Keratinocyte (primary cell): Measurements from ENCODE around the gene OPHN1. TPM values are rescaled to one million over a fixed set of nuclear protein-coding genes. Genes with fewer than 3 reads are reported as not detected.

Experiments
- DNase-seq: peaks from one replicate; pipeline ENCODE4 v3.0.0-alpha.2; 2011; ENCODE audit warnings: low read depth, missing footprints, low spot score
- FAIRE-seq: peaks from 2 replicates; lab custom pipeline; 2011; peaks lifted over from hg19 to GRCh38; lab: Jason Lieb, UNC
- H2AFZ ChIP-seq: 2 replicates; pipeline ENCODE4 v1.6.0; 2012; ENCODE audit warnings: low read length, control low read depth, inconsistent platforms; ENCODE audit not compliant: control insufficient read depth
- H3K27ac ChIP-seq: 2 replicates; pipeline ENCODE4 v1.5.1; 2011; ENCODE audit warnings: low read length; ENCODE audit not compliant: control insufficient read depth, insufficient read depth
- H3K27me3 ChIP-seq: 3 replicates; pipeline ENCODE4 v1.6.0; 2011; ENCODE audit warnings: low read length; ENCODE audit not compliant: control insufficient read depth, insufficient read depth; ENCODE audit errors: extremely low read depth
- H3K36me3 ChIP-seq, 2 experiments: 2 replicates in 1 of 2; 3 replicates in 1 of 2; pipeline ENCODE4 v1.5.1; 2011; ENCODE audit warnings: low read length in 2 of 2, mild to moderate bottlenecking in 1 of 2; ENCODE audit not compliant: control insufficient read depth in 2 of 2, insufficient read depth in 2 of 2; ENCODE audit errors: extremely low read depth in 1 of 2
- H3K4me1 ChIP-seq: 3 replicates; pipeline ENCODE4 v1.5.1; 2011; ENCODE audit warnings: low read length; ENCODE audit not compliant: control insufficient read depth, insufficient read depth; ENCODE audit errors: extremely low read depth
- H3K4me2 ChIP-seq: 3 replicates; pipeline ENCODE4 v1.6.0; 2011; ENCODE audit warnings: low read depth, low read length; ENCODE audit not compliant: control insufficient read depth, insufficient read depth; ENCODE audit errors: extremely low read depth
- H3K4me3 ChIP-seq, 3 experiments: fragments of 200-600 bp in 1 of 3; sonication (generic) in 1 of 3; 2 replicates in 2 of 3; 3 replicates in 1 of 3; pipeline ENCODE4 v1.5.1; 2011 to 2016; ENCODE audit warnings: low read length in 3 of 3, mild to moderate bottlenecking in 3 of 3, control low read depth in 2 of 3, inconsistent platforms in 1 of 3, low read depth in 1 of 3, mixed read lengths in 1 of 3, mixed run types in 1 of 3, moderate library complexity in 1 of 3; ENCODE audit not compliant: control insufficient read depth in 2 of 3, insufficient read depth in 2 of 3; ENCODE audit errors: extremely low read depth in 1 of 3
- H3K79me2 ChIP-seq: 2 replicates; pipeline ENCODE4 v1.6.0; 2012; ENCODE audit warnings: low read length; ENCODE audit not compliant: control insufficient read depth, insufficient read depth
- H3K9ac ChIP-seq: 3 replicates; pipeline ENCODE4 v1.6.0; 2011; ENCODE audit warnings: low read length; ENCODE audit not compliant: control insufficient read depth, insufficient read depth; ENCODE audit errors: extremely low read depth
- H3K9me1 ChIP-seq: 3 replicates; pipeline ENCODE4 v1.6.0; 2011; ENCODE audit warnings: low read length; ENCODE audit not compliant: control insufficient read depth, insufficient read depth; ENCODE audit errors: extremely low read depth
- H3K9me3 ChIP-seq: 2 replicates; pipeline ENCODE4 v1.5.1; 2012; ENCODE audit warnings: low read depth, low read length; ENCODE audit not compliant: control insufficient read depth
- H4K20me1 ChIP-seq: 3 replicates; pipeline ENCODE4 v1.6.0; 2011; ENCODE audit warnings: low read length; ENCODE audit not compliant: control insufficient read depth, insufficient read depth; ENCODE audit errors: extremely low read depth
- EZH2 ChIP-seq: IDR thresholded peaks from one replicate; pipeline ENCODE4 v1.6.1; 2012; ENCODE audit warnings: inconsistent platforms, mild to moderate bottlenecking, low read length, moderate library complexity
- dilution Hi-C: fragments of 300-500 bp; cut with MboI; formaldehyde crosslinking; loops from one replicate; pipeline ENCODE4 v1.7.0; 2020; ENCODE audit warnings: low sequenced_read_pairs; ENCODE audit not compliant: extremely low pct_ligation_motif_present
- polyA plus RNA-seq, 5 experiments: library from polyadenylated mRNA; depleted of rRNA in 3 of 5; stranded (reverse) in 3 of 5; stranded (forward) in 1 of 5; unstranded in 1 of 5; fragments of >200 nt; gene quantifications; 1 replicate in 1 of 5; 2 replicates in 3 of 5; 3 replicates in 1 of 5; pipeline versions ENCODE4 v1.2.1 to v1.2.3, GENCODE V29; 2011 to 2012; ENCODE audit warnings: missing spikeins in 2 of 5, low read depth in 1 of 5, low replicate concordance in 1 of 5
- TF ChIP-seq, protein P1 (sequence below), 3 experiments: IDR thresholded peaks in 1 of 3; conservative IDR thresholded peaks in 1 of 3; optimal IDR thresholded peaks in 1 of 3; 2 replicates in 2 of 3; 3 replicates in 1 of 3; pipeline versions ENCODE3 to v1.5.1; 2011; ENCODE audit warnings: low read length in 3 of 3, mild to moderate bottlenecking in 3 of 3, moderate library complexity in 2 of 3, control low read depth in 1 of 3, inconsistent platforms in 1 of 3; ENCODE audit not compliant: insufficient read depth in 2 of 3; ENCODE audit errors: extremely low read depth in 1 of 3

OPHN1 gene
- polyA plus RNA-seq, 1 donor (not counting 4 experiments of a cell fraction or from before 2014, with no cell fraction given) = 3.1 TPM

DNA sequence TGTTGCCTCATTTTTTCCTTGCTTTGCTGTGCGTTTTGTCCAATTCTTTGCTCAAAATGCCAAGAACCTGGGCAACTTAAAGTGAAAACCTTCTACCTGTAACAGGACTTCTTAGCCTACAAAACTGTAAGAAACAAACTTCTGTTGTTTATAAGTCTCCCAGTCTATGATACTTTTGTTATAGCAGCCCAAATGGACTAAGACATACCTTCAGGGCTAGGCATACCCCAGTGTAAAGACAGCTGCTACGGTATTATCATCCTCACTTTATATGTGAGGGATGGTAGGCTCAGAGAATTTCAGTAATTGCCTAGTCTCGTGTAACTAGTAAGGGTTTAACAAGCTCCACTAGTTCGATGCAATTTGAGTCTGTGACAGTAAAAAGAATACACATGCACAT lies 6.0 kb upstream of the OPHN1 start:
- TF ChIP-seq, protein P1, sequence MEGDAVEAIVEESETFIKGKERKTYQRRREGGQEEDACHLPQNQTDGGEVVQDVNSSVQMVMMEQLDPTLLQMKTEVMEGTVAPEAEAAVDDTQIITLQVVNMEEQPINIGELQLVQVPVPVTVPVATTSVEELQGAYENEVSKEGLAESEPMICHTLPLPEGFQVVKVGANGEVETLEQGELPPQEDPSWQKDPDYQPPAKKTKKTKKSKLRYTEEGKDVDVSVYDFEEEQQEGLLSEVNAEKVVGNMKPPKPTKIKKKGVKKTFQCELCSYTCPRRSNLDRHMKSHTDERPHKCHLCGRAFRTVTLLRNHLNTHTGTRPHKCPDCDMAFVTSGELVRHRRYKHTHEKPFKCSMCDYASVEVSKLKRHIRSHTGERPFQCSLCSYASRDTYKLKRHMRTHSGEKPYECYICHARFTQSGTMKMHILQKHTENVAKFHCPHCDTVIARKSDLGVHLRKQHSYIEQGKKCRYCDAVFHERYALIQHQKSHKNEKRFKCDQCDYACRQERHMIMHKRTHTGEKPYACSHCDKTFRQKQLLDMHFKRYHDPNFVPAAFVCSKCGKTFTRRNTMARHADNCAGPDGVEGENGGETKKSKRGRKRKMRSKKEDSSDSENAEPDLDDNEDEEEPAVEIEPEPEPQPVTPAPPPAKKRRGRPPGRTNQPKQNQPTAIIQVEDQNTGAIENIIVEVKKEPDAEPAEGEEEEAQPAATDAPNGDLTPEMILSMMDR (optimal IDR thresholded peaks at IDR 0.05 in 1 of 3, IDR thresholded peaks at IDR 0.05 in 1 of 3, conservative IDR thresholded peaks at IDR 0.05 in 1 of 3; ENCODE audit: extremely low read depth in 1 of 3, insufficient read depth in 2 of 3, low read length in 3 of 3) = no peak
- TF ChIP-seq EZH2 = no peak
- dilution Hi-C loops = no loop called here
- Histone ChIP-seq H3K27me3 (no peaks in the 10 kb centered on the region), H3K4me2 (no peak overlapping the region), H2AFZ (no peak overlapping the region), H3K9ac (no peak overlapping the region), H3K27ac (no peak overlapping the region), H4K20me1 (no peaks in the 10 kb centered on the region), H3K36me3 (no peaks in the 10 kb centered on the region), H3K4me3 (no peak overlapping the region), H3K9me3 (no peaks in the 10 kb centered on the region), H3K9me1 (no peaks in the 10 kb centered on the region), H3K79me2 (no peaks in the 10 kb centered on the region), H3K4me1 (peaks cover 2% of the 10 kb centered on the region)
- no peak for DNase-seq
- FAIRE-seq = no peak

DNA sequence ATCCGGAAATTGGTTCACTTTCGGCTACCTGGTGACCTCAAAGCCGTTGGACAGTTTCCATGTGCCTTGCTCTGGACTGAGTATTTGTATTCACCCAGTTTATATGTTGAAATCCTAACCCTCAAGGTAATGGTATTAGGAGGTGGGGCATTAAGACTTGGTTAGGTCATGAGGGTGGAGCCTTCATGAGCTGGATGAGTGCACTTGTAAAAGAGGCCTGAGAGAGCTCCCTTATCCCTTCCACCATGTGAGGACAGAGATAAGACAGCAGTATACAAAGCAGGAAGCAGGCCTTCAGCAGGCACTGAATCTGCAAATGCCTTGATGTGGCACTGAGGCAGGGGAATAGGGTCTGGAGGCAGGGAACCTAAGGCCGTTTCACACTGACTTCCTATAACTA lies 5.3 kb upstream of the OPHN1 start:
- dilution Hi-C loops = no loop called here
- no peaks in the 10 kb centered on the region for H3K27me3 ChIP-seq
- no peak overlapping the region for H3K4me2 ChIP-seq
- H3K27ac ChIP-seq = no peak overlapping the region
- TF ChIP-seq, protein P1 (optimal IDR thresholded peaks at IDR 0.05 in 1 of 3, IDR thresholded peaks at IDR 0.05 in 1 of 3, conservative IDR thresholded peaks at IDR 0.05 in 1 of 3; ENCODE audit: extremely low read depth in 1 of 3, insufficient read depth in 2 of 3, low read length in 3 of 3) = no peak
- no peak for TF ChIP-seq EZH2
- no peak overlapping the region for H3K9ac ChIP-seq
- H3K4me3 ChIP-seq = no peak overlapping the region
- FAIRE-seq (no peak), DNase-seq (no peak)
- peaks cover 2% of the 10 kb centered on the region for H3K4me1 ChIP-seq
- H3K9me3 ChIP-seq = no peaks in the 10 kb centered on the region
- H2AFZ ChIP-seq = no peak overlapping the region
- no peaks in the 10 kb centered on the region for H4K20me1 ChIP-seq
- H3K9me1 ChIP-seq = no peaks in the 10 kb centered on the region
- H3K79me2 ChIP-seq = no peaks in the 10 kb centered on the region
- H3K36me3 ChIP-seq = no peaks in the 10 kb centered on the region
